Right hindlimb (tissue), 1 donor: ENCODE results near the gene MAGI2.
A peak's percentile ranks its signal among the peaks of the same experiment; 100 is the strongest.

Source experiments
- DNase-seq: peaks from one replicate; pipeline ENCODE4 v3.0.0-alpha.2; 2018

Gene MAGI2

DNA sequence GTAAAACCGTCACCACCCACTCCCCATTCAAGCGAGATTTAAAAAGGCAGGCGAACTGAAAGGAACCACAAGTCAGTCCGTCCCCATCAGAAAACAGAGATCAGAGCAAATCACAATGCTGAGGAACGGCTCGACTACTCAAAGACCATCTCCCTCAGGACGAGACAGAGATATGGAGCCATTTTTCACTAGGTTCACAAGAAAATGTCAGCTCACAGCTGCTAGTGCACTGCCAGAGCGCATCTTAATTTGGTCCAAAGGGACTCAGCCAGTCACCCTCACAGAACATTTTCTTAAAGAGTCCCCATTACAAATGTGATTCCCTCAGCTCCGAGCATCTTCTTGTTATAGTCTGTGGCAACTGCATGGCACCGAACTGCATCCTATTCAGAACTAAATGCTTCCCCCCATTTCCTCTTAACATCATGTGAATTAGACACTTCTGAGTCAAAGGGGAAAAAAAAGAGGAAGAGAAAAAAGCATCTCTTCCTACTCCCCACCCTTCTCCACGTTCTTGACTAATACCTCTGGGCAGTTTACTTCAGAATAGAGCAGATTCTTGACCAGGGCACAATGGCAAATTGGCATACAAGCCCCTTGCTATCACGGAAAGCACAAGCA, 683.9 kb downstream of the MAGI2 start:
- DNase-seq, result peak; percentile 22

DNA sequence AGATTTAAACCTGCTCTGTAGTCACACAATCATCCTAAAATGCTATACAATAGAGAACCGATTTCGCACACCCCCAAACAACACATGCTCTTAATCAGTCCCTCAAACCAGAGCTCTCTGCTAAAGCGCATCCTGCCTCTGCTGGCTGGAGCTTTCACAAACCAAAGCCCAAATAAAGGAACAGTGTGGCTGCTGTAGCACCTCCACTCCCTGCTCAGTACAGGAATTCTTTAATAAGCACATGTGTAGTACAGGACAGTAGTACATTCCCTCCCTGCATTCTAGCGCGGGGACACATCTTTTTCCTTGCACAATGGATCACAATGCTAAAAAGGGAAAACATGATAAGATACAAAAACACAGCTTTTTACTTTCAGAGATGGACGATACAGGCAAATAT, 684.6 kb downstream of the MAGI2 start:
- DNase-seq, result peak; percentile 25

DNA sequence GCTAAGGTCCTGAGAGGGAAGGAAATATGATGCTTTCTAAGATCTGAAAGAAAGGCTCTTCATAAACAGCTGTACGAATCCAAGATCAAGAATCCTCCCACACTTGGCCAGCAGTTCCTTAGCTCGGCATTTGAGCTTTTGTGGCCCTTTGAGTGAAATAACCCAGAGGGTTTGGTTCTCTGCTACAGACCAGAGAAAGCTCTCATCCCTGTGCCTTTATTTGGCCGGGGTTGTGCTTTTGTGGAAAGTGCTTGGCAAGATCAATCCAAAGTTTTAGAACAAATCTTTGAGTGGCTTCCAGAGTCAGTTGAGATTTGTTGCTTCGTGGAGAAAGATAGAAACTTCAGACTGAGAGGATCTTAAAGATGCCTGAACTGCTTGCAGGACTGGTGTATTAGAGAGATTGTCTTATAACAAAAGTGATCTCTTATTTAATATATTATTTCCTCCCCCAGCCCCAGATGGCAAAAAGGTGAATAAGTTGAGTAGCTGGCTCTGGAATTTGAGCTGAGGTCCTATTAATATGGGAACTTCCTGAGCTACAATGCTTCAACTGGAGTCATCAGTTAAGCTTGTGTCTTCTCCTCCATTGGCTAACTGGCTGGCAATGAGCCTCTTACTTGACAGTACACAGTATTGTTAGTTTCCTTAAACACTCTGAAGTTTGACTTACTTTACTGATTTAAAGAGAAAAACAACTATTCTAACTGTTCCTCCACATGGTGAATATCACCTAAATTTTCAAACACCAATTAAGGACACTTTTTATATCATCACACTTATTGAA, 687.3 kb downstream of the MAGI2 start:
- no peak for DNase-seq

DNA sequence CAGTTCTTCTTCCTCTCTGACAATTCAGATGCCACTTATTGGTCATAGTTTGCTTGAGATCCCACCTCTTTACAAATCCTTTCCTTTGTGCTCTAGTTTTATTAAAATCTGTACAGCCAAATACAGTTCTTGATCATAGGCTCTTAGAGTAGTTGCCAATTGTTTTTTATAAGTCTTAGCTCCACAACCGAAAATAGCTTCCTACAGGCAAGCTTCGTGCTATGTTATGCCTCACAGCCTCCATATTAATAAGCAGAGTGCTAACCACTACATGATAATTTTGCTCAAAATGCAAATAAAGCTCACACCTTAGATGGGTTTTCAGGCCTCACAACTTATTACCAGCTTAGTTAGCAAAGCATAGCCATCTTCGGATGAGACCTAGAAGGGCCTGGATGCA, 688.9 kb downstream of the MAGI2 start:
- no peak for DNase-seq

DNA sequence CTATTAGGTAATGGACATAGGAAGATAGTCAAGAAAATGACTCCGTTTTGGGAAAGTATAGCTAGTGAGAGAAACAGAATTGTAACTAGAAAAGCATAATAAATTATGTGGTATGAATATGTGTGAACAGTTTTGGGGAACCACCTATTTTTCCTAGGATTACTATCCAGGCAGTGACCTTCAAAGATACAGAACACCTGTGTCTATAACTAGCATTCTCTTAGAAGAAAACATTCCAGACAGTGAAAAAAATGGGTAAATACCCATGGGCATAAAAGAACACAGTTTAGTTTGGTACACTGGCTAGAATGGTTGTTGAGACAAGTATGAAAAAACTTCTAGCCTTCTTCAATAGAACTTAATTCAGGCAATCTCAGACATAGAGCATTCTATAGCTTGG, 690.8 kb downstream of the MAGI2 start:
- no peak for DNase-seq

DNA sequence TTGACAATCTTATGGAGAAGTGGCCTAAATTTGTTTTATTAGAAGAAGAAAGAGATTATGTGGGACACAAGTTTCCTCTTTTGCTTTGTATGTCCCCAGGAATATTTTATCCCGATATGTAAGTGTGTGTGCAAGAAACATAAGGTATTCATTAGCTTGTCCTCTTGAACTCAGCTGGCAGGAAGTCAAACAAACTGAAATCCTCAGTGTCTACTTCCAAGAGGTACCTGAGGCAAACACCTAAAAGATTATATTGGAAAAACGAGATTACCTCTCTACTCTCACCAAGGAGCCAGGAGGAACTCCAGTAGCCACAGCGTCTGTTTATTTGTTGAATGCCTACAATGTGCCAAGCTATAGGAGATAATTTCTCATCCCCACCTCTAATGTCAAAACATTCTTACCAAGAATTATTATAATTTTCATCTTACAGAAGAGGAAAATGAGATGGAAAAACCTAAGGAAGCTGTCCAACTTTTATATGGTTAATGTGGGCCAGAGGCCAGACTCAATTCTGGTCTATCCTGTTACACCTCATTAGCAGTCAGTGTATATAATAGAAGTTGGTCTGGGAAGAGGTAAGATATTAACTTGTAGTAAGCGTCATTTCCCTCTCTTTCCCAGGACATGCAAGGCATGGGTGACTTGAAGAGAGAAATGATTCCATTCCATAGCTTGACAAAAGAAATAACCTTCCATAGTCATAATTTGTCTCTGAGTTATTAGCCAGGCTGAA, 692.7 kb downstream of the MAGI2 start:
- no peak for DNase-seq

DNA sequence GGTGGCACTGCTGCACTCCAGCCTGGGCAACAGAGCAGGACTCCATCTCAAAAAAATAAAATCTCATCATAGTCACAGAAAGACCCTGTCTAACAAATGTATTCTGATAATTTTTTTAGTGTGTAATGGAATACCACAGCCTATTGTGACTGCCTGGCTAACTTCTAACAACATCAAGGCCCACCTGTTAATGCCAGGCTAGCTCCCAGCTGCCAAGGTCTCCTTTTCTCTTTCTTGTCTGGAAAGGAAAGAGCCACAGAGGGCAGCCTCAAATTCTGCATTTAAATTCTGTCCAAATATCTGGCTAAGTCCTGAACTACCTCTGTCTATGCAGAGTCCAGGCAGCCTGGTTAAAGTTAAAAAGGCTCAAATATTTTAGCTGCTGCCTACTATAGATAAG, 700.9 kb downstream of the MAGI2 start:
- DNase-seq, result no peak

- no peak for DNase-seq
Measured at GRCh38 chr7:78751253-78751652, 702.2 kb downstream of the MAGI2 start.

DNA sequence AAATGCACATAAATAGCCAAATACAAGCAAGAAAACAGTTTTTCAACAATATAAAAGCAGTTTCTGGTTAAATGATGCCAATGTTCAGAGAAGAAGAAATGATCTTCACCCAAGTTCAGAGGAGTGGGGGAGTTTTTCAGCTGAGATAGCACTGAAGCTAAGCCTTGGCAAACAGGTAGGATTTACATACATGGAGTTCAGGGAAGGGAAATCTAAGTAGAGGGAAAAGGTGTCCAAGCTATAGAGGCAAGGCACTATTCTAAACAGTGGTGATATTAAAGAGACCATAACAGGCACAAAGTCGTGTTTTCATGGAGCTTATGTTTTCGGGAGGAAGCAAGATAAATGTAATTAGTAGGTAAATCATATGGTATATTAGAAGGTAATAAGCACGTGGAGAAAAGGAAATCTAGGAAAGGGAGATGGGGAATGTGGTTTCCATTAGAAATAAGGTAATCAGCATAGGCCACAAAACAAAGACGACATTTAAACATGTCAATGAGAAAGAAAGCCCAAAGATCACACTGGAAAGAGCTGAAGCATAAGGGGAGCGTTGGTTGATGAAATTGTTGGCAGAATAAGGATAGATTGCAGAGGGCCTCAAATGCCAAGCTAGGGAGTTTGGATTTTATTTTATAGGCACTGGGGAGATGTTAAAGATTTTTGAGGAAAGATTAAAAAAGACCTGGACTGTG, 704.3 kb downstream of the MAGI2 start:
- no peak for DNase-seq

DNA sequence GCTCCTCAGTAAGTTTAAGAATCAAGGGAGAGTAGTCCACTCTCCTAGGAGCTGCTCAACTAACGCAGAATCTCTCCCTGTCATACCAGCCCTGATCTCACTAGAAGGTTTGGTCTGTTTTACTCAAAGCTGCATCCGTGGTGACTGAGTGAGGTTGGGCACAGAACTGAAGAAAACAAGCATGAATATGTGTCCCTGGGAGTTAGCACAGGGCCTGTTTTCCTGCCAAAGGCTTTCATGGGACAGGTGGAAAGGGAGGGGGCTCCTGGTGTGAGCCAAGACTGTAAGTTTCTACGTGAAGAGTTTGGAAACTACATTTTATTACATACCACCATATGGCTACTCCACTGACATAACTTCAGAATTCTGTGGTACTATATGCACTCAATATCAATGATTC, 705.9 kb downstream of the MAGI2 start:
- DNase-seq, result no peak

GRCh38 chr7:78746301-78746700, 707.2 kb downstream of the MAGI2 start:
- DNase-seq, result no peak

- DNase-seq, result no peak
Measured at GRCh38 chr7:78742694-78743093, 710.8 kb downstream of the MAGI2 start.

DNA sequence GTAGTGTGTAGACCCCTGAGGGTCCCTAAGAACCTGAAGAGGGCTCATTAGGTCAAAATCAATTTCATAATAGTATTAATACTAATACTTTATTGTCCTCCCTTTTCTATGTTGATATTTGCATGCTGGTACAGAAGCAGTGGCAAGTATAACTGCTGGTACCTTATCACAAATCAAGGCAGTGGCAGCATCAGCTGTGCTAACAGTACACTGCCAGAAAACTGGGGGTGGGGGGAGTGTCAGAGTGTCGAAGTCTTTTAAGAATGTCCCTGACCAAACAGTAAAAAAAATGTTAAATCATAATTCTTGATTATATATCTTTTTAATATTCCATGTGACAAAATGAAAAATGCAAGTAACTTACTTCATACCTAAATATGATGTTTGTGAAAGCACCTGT, 716.9 kb downstream of the MAGI2 start:
- DNase-seq, result no peak

DNA sequence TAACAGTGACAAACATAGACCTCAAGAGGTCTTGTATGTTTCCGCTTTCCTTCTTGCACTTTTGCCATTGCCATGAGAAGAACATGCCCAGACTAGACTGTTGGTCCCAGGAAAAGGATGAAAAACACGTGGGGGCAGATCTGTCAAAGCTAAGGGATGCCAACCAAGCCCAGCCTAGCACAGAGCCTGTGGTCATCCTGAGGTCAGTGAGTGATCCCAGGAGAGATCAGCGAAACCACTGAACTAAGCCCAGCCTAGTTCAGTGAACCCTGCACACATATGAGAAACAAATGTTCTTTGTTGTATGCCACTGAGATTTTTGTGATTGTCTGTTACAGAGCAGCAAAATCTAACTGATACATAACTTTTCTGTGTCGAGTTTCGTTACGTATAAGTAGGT, 718.8 kb downstream of the MAGI2 start:
- no peak for DNase-seq

GRCh38 chr7:78720066-78720465, 733.4 kb downstream of the MAGI2 start:
- DNase-seq, result no peak

- DNase-seq, result no peak
Measured at GRCh38 chr7:78718212-78718611, 735.3 kb downstream of the MAGI2 start.

DNA sequence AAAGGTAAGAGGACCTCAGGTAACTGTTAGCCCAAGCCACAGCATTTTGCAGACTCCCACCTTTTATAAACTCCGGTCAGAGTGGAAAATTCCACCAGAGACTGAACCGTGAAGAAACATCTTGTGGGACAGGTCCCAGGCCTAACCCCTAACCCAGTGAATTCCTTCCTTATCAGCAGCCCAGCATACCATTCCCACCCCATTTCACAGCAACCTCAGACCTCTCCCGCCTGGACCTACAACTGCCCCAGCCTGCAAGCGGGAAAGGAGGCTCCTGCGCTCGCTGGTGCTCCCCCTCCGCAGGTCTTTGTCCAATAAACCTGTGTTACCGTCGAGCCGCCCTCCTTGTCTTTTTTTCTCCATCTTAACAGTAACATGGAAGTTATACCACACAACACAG, 736.6 kb downstream of the MAGI2 start:
- no peak for DNase-seq

- no peak for DNase-seq
Measured at GRCh38 chr7:78714356-78714755, 739.1 kb downstream of the MAGI2 start.

DNA sequence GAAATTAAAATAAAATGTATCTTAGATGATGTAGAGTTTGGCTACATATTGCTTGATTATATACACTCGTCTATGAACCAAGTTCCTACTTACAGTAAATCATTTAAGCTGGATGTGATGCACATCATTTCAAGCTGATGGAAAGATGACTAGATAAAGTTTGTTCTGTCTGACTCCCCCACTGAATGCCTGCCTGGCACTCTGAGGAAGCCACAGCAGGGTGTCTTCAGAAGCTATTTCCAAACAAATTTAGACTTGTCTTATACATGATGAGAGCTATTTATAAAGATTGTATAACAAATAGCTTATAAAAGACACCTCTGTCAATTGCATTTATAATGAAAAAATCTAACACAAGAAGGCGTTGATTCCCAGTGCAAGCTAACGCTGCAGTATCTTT, 741.4 kb downstream of the MAGI2 start:
- DNase-seq, result no peak

- DNase-seq, result no peak
Measured at GRCh38 chr7:78709658-78710057, 743.8 kb downstream of the MAGI2 start.

- no peak for DNase-seq
Measured at GRCh38 chr7:78704504-78704903, 749.0 kb downstream of the MAGI2 start.

DNA sequence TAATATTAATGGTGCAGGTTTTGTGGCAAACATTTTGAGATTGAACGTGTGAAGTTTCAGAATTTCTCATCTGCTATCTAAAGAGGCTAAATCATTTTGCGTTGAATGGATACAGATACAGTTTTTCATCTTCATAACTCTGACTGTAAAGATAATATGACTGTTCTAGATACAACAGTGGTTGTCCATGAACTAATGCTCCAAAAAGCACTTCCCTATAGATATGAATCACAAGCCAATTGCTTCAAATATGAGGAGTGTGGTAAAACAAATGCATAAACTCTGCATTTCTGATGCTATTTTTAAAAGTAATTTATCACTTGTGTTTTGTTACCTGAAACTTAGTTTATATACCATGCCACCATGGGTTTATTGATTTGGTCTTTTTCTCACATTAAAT, 750.1 kb downstream of the MAGI2 start:
- DNase-seq, result no peak

- DNase-seq, result no peak
Measured at GRCh38 chr7:78702770-78703169, 750.7 kb downstream of the MAGI2 start.

DNA sequence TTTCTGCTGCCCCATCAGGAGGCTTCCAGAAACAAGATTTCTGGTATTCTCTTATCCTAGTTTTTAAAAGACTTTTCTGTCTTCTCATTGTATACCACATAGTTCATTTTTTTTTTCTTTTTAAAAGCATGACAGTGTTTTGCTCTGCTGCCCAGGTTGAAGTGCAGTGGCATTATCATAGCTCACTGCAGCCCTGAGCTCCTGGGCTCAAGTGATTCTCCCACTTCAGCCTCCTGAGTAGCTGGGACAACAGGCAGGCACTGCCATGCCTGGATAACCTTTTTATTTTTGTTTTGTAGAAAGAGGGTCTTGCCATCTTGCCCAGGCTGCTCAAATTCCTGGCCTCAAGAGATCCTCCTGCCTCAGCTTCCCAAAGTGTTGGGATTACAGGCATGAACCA, 757.6 kb downstream of the MAGI2 start:
- DNase-seq, result no peak
